GM10266 (cell line): ENCODE measurements around the gene TBC1D1.
A peak's percentile ranks its signal among the peaks of the same experiment; 100 is the strongest.

ENCODE experiments used
- DNase-seq: peaks from one replicate; pipeline ENCODE4 v3.0.0; 2012; ENCODE audit errors: extremely low spot score
- CTCF ChIP-seq: IDR thresholded peaks from 2 replicates; pipeline ENCODE4 v1.5.1; 2012; ENCODE audit warnings: mild to moderate bottlenecking, low read depth; ENCODE audit not compliant: control insufficient read depth, insufficient read depth; ENCODE audit errors: missing control alignments

TBC1D1 gene

DNA sequence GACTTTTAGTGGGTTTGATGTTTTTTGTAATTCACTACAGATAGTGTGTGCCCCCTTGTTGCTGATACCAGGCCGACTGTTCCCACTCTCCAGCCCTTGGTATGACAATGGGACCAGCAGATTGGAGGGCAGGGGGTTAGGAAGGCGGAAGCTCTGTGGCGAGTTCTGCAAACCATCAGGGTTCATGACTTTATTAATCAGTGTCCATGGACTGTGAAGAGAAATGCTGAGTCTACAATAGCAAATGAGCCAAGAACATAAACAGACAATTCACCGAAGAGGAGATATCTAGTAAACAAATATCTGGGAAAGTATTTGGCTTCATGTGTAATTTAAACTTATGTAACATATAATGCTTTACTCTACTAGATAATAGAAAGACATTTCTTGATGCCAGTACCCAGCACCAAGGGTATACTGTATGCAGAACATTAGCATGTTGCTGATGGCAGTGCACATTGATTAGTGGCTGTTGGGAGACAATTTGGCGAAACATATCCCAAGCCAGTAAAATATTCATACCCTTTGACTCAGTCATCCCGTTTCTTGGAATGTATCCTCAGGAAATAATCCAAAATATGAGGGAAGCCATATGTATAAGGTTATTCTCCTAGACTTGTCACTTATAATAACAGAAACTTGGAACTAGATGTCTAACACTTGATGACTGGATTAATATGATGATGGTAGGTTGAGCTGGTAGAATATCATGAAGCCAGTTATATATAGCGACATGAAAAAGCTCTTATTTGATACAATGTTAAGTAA lies 238.8 kb downstream of the TBC1D1 start:
- no peak for TF ChIP-seq CTCF
- DNase-seq = no peak

DNA sequence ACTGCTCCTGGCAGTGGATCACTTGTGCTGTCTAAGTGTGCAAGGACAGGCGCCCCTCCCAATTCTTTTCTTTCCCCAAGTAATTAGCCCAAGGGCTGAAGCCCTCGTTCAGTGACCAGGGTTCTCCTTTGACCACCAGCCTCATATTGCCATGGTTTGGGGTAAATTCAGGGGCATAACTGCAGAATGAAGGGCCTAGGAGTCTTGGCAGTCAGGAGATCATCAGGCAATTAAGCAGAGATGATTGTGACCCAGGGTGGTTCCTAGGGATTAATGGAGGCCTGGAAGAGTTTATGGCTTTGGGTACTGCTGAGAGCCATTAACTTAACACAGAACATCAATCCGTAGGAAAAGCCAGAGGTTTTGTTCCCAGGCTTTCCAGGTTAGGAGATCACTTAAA lies 240.0 kb downstream of the TBC1D1 start:
- TF ChIP-seq CTCF = no peak
- no peak for DNase-seq

- no peak for TF ChIP-seq CTCF
- peak; percentile 51 for DNase-seq
Observed at GRCh38 chr4:38131371-38132091, 240.6 kb downstream of the TBC1D1 start.

DNA sequence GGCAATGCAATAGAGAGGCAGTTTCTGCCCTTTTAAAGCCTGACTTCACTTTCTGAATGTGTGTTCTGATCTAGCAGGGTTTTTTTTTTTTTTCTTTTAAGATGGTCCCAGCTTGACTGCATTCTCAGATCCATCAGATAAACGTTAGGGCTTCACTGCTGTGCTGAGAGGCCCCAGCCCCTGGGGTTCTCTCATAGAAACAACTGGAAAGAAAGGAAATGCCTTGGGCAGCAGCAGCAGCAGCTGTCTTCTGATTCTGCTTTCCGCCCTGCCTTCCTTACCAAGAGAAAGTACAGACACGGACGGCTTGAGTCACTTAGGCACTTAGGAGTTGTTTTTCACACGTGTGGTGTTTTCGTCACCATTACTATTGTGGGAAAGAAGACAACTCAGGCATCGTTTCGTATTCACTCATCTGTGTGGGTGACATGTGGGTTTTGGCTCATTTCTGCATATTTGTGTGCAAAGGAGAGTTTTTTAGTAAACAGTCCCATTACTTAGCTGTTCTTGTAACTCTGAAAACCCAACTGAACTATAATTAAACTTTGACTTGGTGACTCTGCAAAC lies 241.3 kb downstream of the TBC1D1 start:
- DNase-seq = peak; percentile 84
- no peak for TF ChIP-seq CTCF

GRCh38 chr4:38132843-38133662 lies 242.2 kb downstream of the TBC1D1 start:
- no peak for DNase-seq
- no peak for TF ChIP-seq CTCF

- TF ChIP-seq CTCF = no peak
- DNase-seq = no peak
Observed at GRCh38 chr4:38133711-38134480, 243.0 kb downstream of the TBC1D1 start.
